ENCODE data around the gene MS4A6E.

MS4A6E gene

DNA sequence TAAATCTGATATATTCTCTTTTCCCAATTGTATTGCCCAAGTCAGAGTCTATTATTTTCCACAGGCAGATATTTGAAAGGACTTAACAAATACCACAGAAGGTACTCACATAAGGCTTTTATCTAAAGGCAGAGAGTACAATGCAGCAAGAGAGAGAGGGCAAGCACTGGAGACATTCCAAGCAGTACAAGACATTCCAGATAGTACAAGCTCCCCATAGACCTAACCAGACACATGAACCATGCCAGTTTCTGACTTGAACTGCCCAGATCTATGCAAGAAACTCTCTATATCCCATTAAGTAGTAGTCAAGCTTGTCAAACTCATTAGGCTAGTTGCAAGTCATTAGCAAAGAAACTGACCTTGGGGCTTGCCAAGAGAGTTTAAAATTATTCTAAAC is 11.2 kb upstream of the MS4A6E start:
- no peak for TF ChIP-seq TAF1 (IDR thresholded peaks at IDR 0.05; ENCODE audit: low read depth)
- no peak for TF ChIP-seq YY1 (IDR thresholded peaks at IDR 0.05; ENCODE audit: low read depth)
- no peak for TF ChIP-seq RAD21 (IDR thresholded peaks at IDR 0.05; ENCODE audit: low read depth)
- no peak for TF ChIP-seq ZBTB7A (IDR thresholded peaks at IDR 0.05; ENCODE audit: low read depth)
- TF ChIP-seq EGR1 (IDR thresholded peaks at IDR 0.05), result no peak
- no peak for TF ChIP-seq EP300 (IDR thresholded peaks at IDR 0.05; ENCODE audit: borderline replicate concordance)
- TF ChIP-seq FOXM1 (IDR thresholded peaks at IDR 0.05; ENCODE audit: borderline replicate concordance, low read depth), result no peak
- no peak for TF ChIP-seq TCF12 (IDR thresholded peaks at IDR 0.05; ENCODE audit: low read depth)
- no peak for TF ChIP-seq CREB1 (IDR thresholded peaks at IDR 0.05; ENCODE audit: low read depth)
- TF ChIP-seq TEAD4 (IDR thresholded peaks at IDR 0.05), result no peak
- no peak for TF ChIP-seq REST (IDR thresholded peaks at IDR 0.05; ENCODE audit: low read depth)

DNA sequence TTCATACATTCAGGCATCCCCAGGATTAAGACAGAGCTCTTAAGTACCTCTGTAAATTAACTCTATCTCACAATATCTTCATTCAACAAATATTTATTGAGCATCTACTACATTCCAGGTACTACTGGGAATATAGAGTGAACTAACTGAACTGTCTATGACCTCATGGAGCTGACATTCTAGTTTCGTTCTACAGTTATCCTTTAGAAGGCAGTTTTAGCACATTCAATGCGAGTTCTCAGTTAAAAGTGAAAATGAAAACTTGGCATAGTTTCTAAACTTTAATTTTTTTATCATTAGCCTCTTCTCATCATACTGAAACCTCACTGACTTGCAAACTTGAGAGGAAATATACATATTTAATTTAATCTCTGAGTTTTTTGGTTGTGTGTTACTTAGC is 10.7 kb upstream of the MS4A6E start:
- TF ChIP-seq, protein P1, sequence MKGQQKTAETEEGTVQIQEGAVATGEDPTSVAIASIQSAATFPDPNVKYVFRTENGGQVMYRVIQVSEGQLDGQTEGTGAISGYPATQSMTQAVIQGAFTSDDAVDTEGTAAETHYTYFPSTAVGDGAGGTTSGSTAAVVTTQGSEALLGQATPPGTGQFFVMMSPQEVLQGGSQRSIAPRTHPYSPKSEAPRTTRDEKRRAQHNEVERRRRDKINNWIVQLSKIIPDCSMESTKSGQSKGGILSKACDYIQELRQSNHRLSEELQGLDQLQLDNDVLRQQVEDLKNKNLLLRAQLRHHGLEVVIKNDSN (IDR thresholded peaks at IDR 0.05), result no peak
- no peak for TF ChIP-seq RAD21 (IDR thresholded peaks at IDR 0.05; ENCODE audit: low read depth)
- no peak for TF ChIP-seq CEBPB (IDR thresholded peaks at IDR 0.05)
- TF ChIP-seq YY1 (IDR thresholded peaks at IDR 0.05; ENCODE audit: low read depth), result no peak
- no peak for TF ChIP-seq FOXM1 (IDR thresholded peaks at IDR 0.05; ENCODE audit: borderline replicate concordance, low read depth)
- no peak for TF ChIP-seq REST (IDR thresholded peaks at IDR 0.05; ENCODE audit: low read depth)
- no peak for TF ChIP-seq NFIC (IDR thresholded peaks at IDR 0.05)
- no peak for TF ChIP-seq TEAD4 (IDR thresholded peaks at IDR 0.05)
- TF ChIP-seq EGR1 (IDR thresholded peaks at IDR 0.05), result no peak
- TF ChIP-seq, protein P2, sequence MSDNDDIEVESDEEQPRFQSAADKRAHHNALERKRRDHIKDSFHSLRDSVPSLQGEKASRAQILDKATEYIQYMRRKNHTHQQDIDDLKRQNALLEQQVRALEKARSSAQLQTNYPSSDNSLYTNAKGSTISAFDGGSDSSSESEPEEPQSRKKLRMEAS (IDR thresholded peaks at IDR 0.05), result no peak

DNA sequence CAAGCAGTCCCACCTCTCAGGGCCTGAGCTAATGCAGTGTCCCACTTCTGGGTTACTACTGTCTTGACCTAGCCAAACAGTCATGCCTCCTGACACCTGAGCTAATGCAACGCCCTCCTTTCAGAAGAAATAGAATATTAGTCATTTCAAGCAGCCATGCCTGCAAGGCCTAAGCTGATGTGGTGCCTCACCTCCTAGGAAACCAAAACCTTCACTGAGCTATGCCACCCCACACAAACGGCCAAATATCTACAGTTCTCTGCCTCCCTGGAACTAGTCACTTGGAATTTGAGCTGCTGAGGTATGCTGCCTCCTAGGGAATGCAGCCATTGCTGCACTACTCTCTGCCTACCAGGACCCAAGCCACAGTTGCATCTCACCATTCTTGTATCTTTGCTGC is 8.3 kb upstream of the MS4A6E start:
- TF ChIP-seq EP300 (IDR thresholded peaks at IDR 0.05; ENCODE audit: borderline replicate concordance), result no peak
- no peak for TF ChIP-seq CREB1 (IDR thresholded peaks at IDR 0.05; ENCODE audit: low read depth)
- no peak for TF ChIP-seq EGR1 (IDR thresholded peaks at IDR 0.05)
- no peak for TF ChIP-seq CEBPB (IDR thresholded peaks at IDR 0.05)
- no peak for TF ChIP-seq NFIC (IDR thresholded peaks at IDR 0.05)
- TF ChIP-seq FOXM1 (IDR thresholded peaks at IDR 0.05; ENCODE audit: borderline replicate concordance, low read depth), result no peak
- TF ChIP-seq, protein P1 (IDR thresholded peaks at IDR 0.05), result no peak
- no peak for TF ChIP-seq RAD21 (IDR thresholded peaks at IDR 0.05; ENCODE audit: low read depth)
- no peak for TF ChIP-seq TEAD4 (IDR thresholded peaks at IDR 0.05)
- TF ChIP-seq, protein P2 (IDR thresholded peaks at IDR 0.05), result no peak
- TF ChIP-seq REST (IDR thresholded peaks at IDR 0.05; ENCODE audit: low read depth), result no peak
- TF ChIP-seq TAF1 (IDR thresholded peaks at IDR 0.05; ENCODE audit: low read depth), result no peak
- no peak for TF ChIP-seq YY1 (IDR thresholded peaks at IDR 0.05; ENCODE audit: low read depth)

DNA sequence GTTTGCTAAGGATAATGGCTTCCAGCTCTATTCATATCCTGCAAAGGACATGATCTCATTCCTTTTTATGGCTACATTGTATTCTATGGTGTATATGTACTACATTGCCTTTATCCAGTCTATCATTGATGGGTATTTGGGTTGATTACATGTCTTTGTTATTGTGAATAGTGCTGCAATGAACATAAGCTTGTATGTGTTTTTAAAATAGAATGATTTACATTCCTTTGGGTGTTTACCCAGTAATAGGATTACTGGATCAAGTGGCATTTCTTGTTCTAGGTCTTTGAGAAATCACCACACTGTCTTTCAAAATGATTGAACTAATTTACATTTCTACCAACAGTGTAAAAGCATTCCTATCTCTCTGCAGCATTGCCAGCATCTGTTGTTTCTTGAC is 6.0 kb upstream of the MS4A6E start:
- TF ChIP-seq CREB1 (IDR thresholded peaks at IDR 0.05; ENCODE audit: low read depth) (no peak), YY1 (IDR thresholded peaks at IDR 0.05; ENCODE audit: low read depth) (no peak), EGR1 (IDR thresholded peaks at IDR 0.05) (no peak)
- TF ChIP-seq, protein P1 (IDR thresholded peaks at IDR 0.05), result no peak

Measured in Ishikawa (cell line).